Stimulated activated CD4-positive, alpha-beta T cell treated with anti-CD3 and anti-CD28 coated beads, Interleukin-1b, Interleukin-23, amount 100 ng/mL, for 1 hour (primary cell): ENCODE measurements around the gene TXNDC2.

Experiments
- DNase-seq, 2 donors: peaks; one replicate each; pipeline ENCODE4 v3.0.0-alpha.2; 2020; ENCODE audit warnings: low read depth in 2 of 2

TXNDC2 gene

DNA sequence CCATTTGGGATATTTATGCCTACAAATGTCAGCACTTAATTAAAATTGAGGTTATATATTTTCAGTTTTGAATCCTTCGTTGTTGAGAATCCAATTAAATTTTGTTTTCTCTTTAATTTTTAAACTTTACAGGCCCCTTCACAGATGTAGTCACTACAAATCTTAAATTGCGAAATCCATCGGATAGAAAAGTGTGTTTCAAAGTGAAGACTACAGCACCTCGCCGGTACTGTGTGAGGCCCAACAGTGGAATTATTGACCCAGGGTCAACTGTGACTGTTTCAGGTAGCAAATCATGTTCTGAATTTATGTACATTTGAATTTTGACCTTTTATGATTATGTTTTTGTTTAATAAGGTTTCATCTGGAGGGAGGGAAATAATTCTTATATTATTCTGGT is 45.9 kb downstream of the TXNDC2 start:
- no peak for DNase-seq

DNA sequence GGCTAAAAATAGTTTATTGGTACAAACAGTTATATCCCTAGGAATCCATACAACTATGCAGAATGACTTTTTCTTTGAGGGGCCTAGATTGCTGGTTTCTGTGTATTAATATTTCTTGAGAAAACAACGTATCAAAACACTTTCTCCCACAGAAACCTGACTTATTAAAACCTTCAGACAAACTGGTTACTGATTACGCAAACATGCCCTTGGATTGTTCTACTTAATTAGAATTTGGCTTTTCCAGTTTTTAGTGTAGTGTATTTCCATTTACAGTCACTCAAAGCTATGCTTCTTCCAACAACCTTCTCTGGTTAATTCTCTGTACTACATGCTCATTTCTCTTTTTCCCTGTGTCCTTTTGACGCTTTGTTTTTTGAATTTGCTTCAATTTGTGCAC is 48.1 kb downstream of the TXNDC2 start:
- DNase-seq: no peak

DNA sequence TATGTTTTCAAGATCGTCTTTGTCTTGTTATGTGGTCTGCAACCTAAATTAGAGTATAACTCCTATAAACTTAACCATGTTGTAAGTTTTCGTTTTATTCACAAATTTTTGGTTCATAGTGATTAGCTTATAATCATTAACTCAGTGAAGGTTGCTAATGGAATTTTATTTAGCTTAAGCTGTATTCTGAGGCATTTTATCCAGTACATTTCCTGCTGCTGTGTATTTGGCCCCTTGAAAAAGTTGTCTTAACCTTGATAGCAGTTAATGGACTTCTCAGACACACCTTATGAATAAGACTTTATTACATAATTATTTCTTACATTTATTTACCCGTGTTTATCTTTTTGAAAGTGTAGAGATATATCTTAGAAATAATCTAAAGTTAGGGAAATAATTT is 48.5 kb downstream of the TXNDC2 start:
- DNase-seq: no peak
